Measurements from ENCODE around the gene RRAD.
A peak's percentile ranks its signal among the peaks of the same experiment; 100 is the strongest.

Gene RRAD

DNA sequence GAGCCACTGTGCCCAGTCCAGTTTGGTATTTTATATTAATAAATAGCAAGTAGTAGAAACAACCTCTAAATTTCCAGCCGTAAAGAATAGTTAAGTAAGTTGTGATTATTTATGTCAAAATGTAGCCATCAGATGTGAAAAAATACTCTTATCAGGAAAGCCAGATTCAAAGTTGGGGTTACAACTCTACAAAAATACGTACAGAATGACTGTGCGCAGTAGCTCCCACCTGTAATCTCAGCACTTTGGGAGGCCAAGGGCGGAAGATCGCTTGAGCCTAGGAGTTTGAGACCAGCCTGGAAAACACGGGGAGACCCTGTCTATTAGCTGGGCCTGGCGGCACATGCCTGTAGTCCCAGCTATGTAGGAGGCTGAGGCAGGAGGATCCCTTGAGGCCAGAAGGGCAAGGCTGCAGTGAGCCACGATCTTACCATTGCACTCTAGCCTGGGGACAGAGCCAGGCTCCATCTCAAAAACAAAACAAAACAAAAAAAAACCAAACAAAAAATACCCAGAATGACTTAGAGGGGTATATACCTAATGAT lies 43.3 kb downstream of the RRAD start:
- peaks cover 18% of the 10 kb centered on the region for H3K36me3 ChIP-seq (replicated peaks)
- H3K27ac ChIP-seq = no peak overlapping the region
- TF ChIP-seq, protein P1, sequence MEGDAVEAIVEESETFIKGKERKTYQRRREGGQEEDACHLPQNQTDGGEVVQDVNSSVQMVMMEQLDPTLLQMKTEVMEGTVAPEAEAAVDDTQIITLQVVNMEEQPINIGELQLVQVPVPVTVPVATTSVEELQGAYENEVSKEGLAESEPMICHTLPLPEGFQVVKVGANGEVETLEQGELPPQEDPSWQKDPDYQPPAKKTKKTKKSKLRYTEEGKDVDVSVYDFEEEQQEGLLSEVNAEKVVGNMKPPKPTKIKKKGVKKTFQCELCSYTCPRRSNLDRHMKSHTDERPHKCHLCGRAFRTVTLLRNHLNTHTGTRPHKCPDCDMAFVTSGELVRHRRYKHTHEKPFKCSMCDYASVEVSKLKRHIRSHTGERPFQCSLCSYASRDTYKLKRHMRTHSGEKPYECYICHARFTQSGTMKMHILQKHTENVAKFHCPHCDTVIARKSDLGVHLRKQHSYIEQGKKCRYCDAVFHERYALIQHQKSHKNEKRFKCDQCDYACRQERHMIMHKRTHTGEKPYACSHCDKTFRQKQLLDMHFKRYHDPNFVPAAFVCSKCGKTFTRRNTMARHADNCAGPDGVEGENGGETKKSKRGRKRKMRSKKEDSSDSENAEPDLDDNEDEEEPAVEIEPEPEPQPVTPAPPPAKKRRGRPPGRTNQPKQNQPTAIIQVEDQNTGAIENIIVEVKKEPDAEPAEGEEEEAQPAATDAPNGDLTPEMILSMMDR (IDR thresholded peaks at IDR 0.05; ENCODE audit: low read depth, low read length, missing control alignments) = no peak
- no peaks in the 10 kb centered on the region for H3K27me3 ChIP-seq (replicated peaks)
- DNase-seq = no peak
- in situ Hi-C loops (cut with HindIII; ENCODE audit: low pct_ligation_motif_present, low sequenced_read_pairs) = no loop called here
- H3K4me3 ChIP-seq (ENCODE audit: low read depth, low read length) = no peak overlapping the region

DNA sequence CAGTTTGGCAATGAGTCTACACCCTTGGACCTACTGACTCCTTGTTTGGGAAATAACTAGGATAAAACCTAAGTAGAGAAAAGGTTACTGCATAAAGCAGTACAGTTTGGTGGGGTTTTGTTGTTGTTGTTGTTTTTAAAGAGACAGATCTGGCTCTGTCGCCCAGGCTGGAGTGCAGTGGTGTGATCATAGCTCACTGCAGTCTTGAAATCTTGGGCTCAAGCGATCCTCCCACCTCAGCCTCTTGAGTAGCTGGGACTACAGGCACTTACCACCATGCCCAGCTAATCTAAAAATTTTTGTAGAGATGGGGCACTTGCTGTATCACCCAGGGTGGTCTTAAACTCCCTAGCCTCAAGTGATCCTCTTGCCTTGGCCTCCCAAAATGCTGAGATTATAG lies 43.8 kb downstream of the RRAD start:
- in situ Hi-C loops (cut with HindIII; ENCODE audit: low pct_ligation_motif_present, low sequenced_read_pairs) = no loop called here
- no peak for DNase-seq
- no peak overlapping the region for H3K27ac ChIP-seq
- TF ChIP-seq, protein P1 (IDR thresholded peaks at IDR 0.05; ENCODE audit: low read depth, low read length, missing control alignments) = no peak
- peak overlapping the region; percentile 89 for H3K4me3 ChIP-seq (ENCODE audit: low read depth, low read length)
- no peaks in the 10 kb centered on the region for H3K27me3 ChIP-seq (replicated peaks)
- peaks cover 18% of the 10 kb centered on the region for H3K36me3 ChIP-seq (replicated peaks)

DNA sequence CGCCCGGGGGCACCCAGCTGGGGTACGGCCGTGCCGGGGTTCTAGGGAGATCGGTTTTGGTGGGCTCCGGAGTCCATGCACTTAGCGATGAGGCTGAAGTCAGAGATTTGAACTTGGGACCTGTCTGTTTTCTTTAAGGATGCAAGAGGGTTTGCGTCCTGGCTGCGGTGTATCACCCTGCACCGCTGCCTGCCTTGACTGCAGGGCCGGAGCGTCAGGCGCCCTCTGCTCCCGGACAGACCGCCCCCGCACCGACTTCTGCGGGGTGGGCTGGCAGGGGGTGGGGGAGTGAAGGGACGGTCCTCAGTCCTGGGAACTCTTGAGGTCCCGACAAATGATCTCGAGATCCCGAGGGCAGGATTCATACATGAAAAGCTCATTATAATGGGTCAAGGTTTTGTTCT lies 44.3 kb downstream of the RRAD start:
- Histone ChIP-seq H3K36me3 (replicated peaks) (peaks cover 18% of the 10 kb centered on the region), H3K4me3 (ENCODE audit: low read depth, low read length) (peak overlapping the region; percentile 89), H3K27me3 (replicated peaks) (no peaks in the 10 kb centered on the region), H3K27ac (no peak overlapping the region)
- TF ChIP-seq, protein P1 (IDR thresholded peaks at IDR 0.05; ENCODE audit: low read depth, low read length, missing control alignments) = no peak
- in situ Hi-C loops (cut with HindIII; ENCODE audit: low pct_ligation_motif_present, low sequenced_read_pairs) = no loop called here
- no peak for DNase-seq

DNA sequence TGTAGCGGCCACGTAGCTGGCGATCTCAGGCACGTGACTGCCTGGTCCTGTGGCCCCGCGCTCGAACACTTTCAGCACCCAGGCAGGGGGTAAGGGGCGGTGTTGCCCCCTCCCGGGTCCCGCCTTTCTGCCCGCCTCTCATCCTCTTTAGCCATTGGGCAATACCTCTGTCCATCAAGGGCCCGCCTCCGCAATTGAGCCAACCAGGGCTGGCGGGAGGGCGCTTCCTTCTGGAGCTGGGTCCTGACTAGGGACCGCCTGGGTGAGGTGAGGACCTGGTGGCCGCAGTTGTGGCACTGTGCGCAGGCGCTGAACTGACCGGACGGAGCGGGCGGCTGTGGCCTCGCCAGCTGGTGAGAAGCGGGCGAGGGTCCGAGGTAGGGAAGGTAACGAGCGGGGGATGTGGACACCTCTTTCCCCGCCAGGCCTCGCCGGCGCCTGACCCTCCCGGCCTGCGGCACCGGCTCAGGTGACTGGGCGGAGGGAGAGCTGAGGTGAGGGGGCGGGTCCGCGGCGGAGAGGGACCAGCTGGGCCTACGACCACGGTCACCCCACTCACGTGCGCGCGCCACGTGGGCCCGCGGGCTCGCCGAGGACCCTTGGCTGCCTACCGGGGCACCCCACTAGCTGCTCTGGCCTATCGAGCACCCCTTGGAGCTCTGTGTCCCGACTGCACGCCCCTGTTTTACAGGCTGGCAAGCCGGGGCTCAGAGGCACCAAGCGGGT lies 44.9 kb downstream of the RRAD start, which contains the start of gene PDP2:
TSS of gene PDP2 (plus strand) at position 228 of the 726 bp plus-strand sequence. CDS start 3,770 bp downstream, outside the sequence.
- Histone ChIP-seq H3K36me3 (replicated peaks) (peaks cover 13% of the 10 kb centered on the region), H3K27me3 (replicated peaks) (no peaks in the 10 kb centered on the region), H3K27ac (peak within 1 kb of the TSS; percentile 8), H3K4me3 (ENCODE audit: low read depth, low read length) (peak within 1 kb of the TSS; percentile 89)
- in situ Hi-C loops (cut with HindIII; ENCODE audit: low pct_ligation_motif_present, low sequenced_read_pairs) = no loop called here
- peak; percentile 91 for DNase-seq
- TF ChIP-seq, protein P1 (IDR thresholded peaks at IDR 0.05; ENCODE audit: low read depth, low read length, missing control alignments) = no peak

DNA sequence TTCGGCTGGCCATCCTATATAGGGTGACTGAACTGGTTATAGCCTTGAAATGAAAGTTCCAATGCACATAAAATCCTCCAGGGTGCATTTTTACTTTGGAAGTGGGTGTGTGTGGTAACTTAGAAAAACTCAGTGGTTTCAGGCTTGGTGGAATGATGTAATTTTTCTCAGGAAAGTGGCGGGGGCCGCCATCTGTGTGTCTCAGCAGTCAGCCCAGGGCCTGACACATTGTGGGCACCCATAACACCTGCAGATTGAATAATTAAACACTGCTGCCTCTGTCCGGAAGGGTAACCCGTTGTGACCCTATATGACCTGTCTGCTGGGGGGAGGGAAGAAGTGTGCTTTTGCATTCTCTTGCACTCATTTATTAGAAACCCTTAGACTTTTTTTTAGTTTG lies 47.3 kb downstream of the RRAD start:
- no peak for DNase-seq
- H3K4me3 ChIP-seq (ENCODE audit: low read depth, low read length) = no peak overlapping the region
- H3K27ac ChIP-seq = no peak overlapping the region
- TF ChIP-seq, protein P1 (IDR thresholded peaks at IDR 0.05; ENCODE audit: low read depth, low read length, missing control alignments) = no peak
- no peaks in the 10 kb centered on the region for H3K36me3 ChIP-seq (replicated peaks)
- no peaks in the 10 kb centered on the region for H3K27me3 ChIP-seq (replicated peaks)
- in situ Hi-C loops (cut with HindIII; ENCODE audit: low pct_ligation_motif_present, low sequenced_read_pairs) = no loop called here
